ENCODE data around the gene HIVEP2.

HIVEP2 gene

DNA sequence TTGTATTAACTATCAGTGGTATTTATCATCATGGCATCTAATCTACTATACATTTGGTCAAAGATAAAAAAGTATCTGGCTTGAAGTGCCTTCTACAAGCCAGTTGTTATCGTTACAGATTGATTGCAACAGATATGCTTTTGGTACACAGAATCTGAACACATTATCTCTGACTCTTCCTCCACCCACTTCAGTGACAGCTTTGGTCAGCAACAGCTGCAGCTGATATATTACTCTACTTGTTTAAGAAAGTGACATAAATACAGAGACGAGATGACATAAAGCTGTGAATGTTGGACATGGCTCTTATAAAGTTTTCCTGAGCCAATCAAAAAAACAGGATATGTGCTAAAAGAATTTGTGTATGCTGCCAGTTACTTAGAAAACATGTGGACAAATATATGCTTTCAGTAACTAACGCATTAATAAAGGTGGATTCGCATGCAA, 77.6 kb downstream of the HIVEP2 start:
- TF ChIP-seq, protein P1, sequence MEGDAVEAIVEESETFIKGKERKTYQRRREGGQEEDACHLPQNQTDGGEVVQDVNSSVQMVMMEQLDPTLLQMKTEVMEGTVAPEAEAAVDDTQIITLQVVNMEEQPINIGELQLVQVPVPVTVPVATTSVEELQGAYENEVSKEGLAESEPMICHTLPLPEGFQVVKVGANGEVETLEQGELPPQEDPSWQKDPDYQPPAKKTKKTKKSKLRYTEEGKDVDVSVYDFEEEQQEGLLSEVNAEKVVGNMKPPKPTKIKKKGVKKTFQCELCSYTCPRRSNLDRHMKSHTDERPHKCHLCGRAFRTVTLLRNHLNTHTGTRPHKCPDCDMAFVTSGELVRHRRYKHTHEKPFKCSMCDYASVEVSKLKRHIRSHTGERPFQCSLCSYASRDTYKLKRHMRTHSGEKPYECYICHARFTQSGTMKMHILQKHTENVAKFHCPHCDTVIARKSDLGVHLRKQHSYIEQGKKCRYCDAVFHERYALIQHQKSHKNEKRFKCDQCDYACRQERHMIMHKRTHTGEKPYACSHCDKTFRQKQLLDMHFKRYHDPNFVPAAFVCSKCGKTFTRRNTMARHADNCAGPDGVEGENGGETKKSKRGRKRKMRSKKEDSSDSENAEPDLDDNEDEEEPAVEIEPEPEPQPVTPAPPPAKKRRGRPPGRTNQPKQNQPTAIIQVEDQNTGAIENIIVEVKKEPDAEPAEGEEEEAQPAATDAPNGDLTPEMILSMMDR (IDR thresholded peaks at IDR 0.05; ENCODE audit: low read depth, low read length) = no peak
- no peak overlapping the region for H3K4me3 ChIP-seq (ENCODE audit: low read depth, low read length)
- DNase-seq (ENCODE audit: low read depth, low spot score) = no peak
- in situ Hi-C loops (cut with HindIII; ENCODE audit: low sequenced_read_pairs) = no loop called here

DNA sequence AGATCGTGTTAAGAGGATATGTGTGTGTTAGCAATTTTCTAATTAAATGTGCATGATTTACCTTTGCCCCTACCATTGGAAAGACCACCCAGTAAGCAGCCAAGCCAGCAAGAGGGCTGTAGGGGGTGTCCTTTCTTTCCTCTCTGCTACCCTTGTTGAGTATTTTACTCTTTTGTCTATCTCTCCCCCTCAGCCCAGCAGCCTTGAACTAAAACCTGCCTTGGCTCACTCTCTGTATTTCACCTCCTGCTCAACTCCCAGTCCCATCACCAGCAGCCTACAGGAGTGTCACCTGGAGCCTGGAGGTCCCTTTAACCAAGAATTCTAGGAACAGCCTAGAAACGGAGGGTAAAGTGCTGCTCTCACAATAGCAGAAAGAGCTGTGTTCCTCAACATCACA, 81.0 kb downstream of the HIVEP2 start:
- TF ChIP-seq, protein P1 (IDR thresholded peaks at IDR 0.05; ENCODE audit: low read depth, low read length) = no peak
- no peak for DNase-seq (ENCODE audit: low read depth, low spot score)
- H3K4me3 ChIP-seq (ENCODE audit: low read depth, low read length) = no peak overlapping the region
- in situ Hi-C loops (cut with HindIII; ENCODE audit: low sequenced_read_pairs) = no loop called here

DNA sequence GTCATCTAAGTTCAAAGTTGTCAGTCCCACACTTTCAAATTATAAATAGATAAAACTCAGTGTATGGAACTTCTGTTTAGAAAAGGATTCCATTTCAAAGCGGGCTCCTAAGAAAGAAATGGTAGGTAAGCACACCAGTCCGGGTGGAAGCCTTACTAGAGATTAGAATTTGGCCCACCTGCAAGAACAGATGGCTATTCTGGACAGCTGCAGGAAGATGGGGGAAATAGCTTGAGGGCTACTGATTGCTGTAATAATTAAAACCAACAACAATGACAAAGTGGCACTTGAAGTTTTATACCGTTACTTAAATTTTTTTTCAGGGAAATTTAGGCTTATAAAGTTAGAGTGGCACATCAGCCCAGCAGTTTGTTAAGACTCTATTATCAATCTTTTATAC, 83.3 kb downstream of the HIVEP2 start:
- in situ Hi-C loops (cut with HindIII; ENCODE audit: low sequenced_read_pairs) = no loop called here
- DNase-seq (ENCODE audit: low read depth, low spot score) = no peak
- no peak overlapping the region for H3K4me3 ChIP-seq (ENCODE audit: low read depth, low read length)
- TF ChIP-seq, protein P1 (IDR thresholded peaks at IDR 0.05; ENCODE audit: low read depth, low read length) = no peak

DNA sequence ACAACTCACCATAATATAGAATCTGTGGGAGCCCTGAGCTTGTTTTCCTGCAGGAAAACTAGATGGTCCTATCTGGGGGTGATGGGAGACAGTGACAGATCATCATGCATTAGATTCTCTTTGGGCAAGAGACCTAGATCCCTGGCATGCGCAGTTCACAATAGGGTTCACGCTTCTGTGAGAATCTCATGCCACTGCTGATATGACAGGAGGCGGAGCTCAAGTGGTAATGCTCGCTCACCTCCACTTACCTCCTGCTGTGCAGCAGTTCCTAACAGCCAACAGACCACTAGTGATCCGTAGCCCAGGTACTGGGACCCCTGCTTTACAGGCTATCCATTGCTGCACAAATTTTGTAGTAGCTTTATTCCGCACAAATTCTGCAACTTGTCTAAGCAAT, 84.5 kb downstream of the HIVEP2 start:
- no peak for DNase-seq (ENCODE audit: low read depth, low spot score)
- H3K4me3 ChIP-seq (ENCODE audit: low read depth, low read length) = no peak overlapping the region
- TF ChIP-seq, protein P1 (IDR thresholded peaks at IDR 0.05; ENCODE audit: low read depth, low read length) = no peak
- in situ Hi-C loops (cut with HindIII; ENCODE audit: low sequenced_read_pairs) = no loop called here

DNA sequence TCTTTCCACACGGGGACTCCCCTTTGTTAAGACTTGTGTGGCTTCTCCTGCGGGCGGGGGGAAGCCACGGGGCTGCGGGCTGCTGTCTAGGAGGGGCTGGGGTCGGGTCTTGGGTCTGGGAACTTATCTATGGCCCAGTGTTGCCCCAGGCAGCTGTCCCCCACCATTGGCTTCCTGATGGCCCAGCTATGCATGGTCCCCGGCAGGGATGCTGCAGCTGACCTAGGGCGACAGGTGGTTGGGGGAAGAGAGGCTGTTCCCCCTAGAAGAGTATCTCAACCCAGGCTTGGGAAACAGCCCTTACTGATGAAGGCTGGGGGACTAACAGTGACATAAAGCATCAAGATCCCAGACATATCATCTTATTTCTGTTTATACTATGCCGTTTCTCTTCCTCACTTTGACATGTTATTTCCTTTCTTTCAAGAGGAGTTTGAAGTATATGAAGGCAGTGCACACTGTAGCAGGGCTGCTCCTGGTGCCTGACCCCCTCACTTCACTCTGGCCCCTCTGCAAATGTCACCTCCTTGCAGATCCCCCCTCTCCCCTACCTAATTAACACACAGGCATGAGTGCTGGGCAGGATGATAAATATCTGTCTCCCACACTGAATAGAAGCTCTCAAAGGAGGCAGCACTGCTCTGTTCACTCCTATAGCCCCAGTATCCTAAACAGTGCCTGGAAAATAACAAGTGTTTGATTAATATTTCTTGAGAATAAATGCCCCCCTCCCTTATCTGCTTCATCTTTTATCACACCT, 87.0 kb downstream of the HIVEP2 start:
- TF ChIP-seq, protein P1 (IDR thresholded peaks at IDR 0.05; ENCODE audit: low read depth, low read length) = no peak
- DNase-seq (ENCODE audit: low read depth, low spot score) = no peak
- no peak overlapping the region for H3K4me3 ChIP-seq (ENCODE audit: low read depth, low read length)
- in situ Hi-C loops (cut with HindIII; ENCODE audit: low sequenced_read_pairs) = no loop called here

DNA sequence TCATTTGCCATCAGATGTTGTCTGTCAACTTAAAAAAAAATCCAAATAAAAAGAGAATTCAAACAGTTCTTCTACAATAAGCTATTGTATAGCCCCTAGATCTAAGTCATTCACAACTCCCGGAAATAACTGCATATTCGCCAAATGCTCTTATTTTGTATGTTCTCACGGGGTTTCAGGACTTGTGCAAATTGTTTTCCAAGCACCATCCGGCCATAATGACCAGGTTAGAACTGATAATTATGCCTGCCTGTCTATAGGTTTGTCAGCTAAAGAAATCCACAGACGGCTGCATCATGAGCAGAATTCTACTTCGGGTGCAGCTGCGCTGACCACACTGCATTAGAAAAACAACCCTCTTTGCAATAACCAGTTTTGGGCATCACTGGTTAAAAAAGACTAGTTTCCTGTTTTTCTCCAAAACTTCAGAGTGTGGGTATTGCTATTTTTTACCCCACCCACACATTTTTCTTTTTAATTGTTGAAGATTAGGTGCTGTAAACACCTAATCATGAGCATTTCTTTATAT, 87.7 kb downstream of the HIVEP2 start:
- TF ChIP-seq, protein P1 (IDR thresholded peaks at IDR 0.05; ENCODE audit: low read depth, low read length) = no peak
- no peak overlapping the region for H3K4me3 ChIP-seq (ENCODE audit: low read depth, low read length)
- no peak for DNase-seq (ENCODE audit: low read depth, low spot score)
- in situ Hi-C loops (cut with HindIII; ENCODE audit: low sequenced_read_pairs) = no loop called here
